ENCODE results near the gene UTP25. TPM values are rescaled to one million over a fixed set of nuclear protein-coding genes. Genes with fewer than 3 reads are reported as not detected.
"Not testable (repeated sequence)": the region's sequence is repeated elsewhere in the genome, so short reads cannot be mapped to it uniquely, and the experiment has no call there.

UTP25 gene
- total RNA-seq, 2 experiments from 2014 or later = 8.9 to 9.5 TPM

GRCh38 chr1:209789245-209789644 lies 38.5 kb upstream of the UTP25 start:
- TF ChIP-seq CTCF (IDR thresholded peaks at IDR 0.05) = no peak
- POLR2A ChIA-PET = no interaction called here
- Mint-ChIP-seq H3K4me1 (ENCODE audit: low read depth) (peaks cover 12% of the 10 kb centered on the region), H3K27ac (no peak overlapping the region), H3K9me3 (peaks cover 1% of the 10 kb centered on the region), H3K27me3 (peaks cover 4% of the 10 kb centered on the region), H3K4me3 (no peak overlapping the region), H3K36me3 (ENCODE audit: low read depth) (peaks cover 9% of the 10 kb centered on the region)
- intact Hi-C loops (cut with micrococcal nuclease) = no loop called here
- CTCF ChIA-PET = no interaction called here
- DNase-seq = no peak
- ATAC-seq = no peak

GRCh38 chr1:209790286-209791193 lies 37.2 kb upstream of the UTP25 start:
- CTCF ChIA-PET = interaction anchor here (0.6 to 3.8 kb wide), 4 partner anchors 27 to 42 kb away, joined by 3 to 23 read pairs (median 3); no protein-coding TSS in a partner anchor
- Mint-ChIP-seq H3K4me1 (ENCODE audit: low read depth) (peaks cover 3% of the 10 kb centered on the region), H3K27ac (no peak overlapping the region), H3K36me3 (ENCODE audit: low read depth) (no peaks in the 10 kb centered on the region), H3K27me3 (peaks cover 6% of the 10 kb centered on the region), H3K4me3 (no peak overlapping the region), H3K9me3 (peaks cover 1% of the 10 kb centered on the region)
- TF ChIP-seq CTCF (IDR thresholded peaks at IDR 0.05) = no peak
- no peak for ATAC-seq
- intact Hi-C loops (cut with micrococcal nuclease) = no loop called here
- DNase-seq = no peak
- POLR2A ChIA-PET = no interaction called here

DNA sequence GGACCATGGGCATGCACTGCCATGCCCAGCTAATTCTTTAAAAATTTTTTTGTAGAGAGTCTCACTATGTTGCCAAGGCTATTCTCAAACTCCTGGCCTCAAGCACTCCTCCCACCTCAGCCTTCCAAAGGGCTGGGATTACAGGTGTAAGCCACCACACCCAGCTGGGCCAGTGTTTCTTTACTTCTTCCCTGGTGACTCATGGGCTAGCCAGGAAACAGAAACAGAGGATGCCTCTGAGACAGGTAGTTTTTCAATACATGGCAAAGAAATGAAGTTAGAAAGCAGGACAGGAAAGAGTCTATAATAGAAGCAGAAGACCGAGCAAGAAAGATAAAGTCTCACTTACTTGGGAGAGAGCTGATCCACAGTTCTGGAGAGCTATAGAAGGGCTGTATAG lies 35.9 kb upstream of the UTP25 start:
- intact Hi-C loops (cut with micrococcal nuclease) = no loop called here
- DNase-seq (no peak), ATAC-seq (no peak)
- CTCF ChIA-PET = interaction anchor here (1.4 to 3.8 kb wide), 2 partner anchors 31 to 44 kb away, joined by 3 to 23 read pairs; no protein-coding TSS in a partner anchor
- peaks cover 2% of the 10 kb centered on the region for H3K4me1 Mint-ChIP-seq (ENCODE audit: low read depth)
- H3K4me3 Mint-ChIP-seq = no peak overlapping the region
- POLR2A ChIA-PET = interaction anchor here (0.6 to 1.1 kb wide), 2 partner anchors 17 to 22 kb away, joined by 3 read pairs; no protein-coding TSS in a partner anchor
- no peak overlapping the region for H3K27ac Mint-ChIP-seq
- H3K36me3 Mint-ChIP-seq (ENCODE audit: low read depth) = no peaks in the 10 kb centered on the region
- peaks cover 6% of the 10 kb centered on the region for H3K27me3 Mint-ChIP-seq
- TF ChIP-seq CTCF (IDR thresholded peaks at IDR 0.05) = no peak
- H3K9me3 Mint-ChIP-seq = peaks cover 1% of the 10 kb centered on the region

DNA sequence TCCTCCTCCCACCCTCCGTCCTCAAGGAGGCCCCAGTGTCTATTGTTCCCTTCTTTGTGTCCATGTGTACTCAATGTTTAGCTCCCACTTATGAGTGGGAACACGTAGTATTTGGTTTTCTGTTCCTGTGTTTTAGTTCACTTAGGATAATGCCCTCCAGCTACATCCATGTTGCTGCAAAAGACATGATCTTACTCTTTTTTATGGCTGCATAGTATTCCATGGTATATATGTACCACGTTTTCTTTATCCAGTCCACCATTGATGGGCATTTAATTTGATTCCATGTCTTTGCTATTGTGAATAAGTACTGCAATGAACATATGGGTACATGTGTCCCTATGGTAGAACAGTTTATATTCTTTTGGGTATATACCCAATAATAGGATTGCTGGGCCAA lies 34.1 kb upstream of the UTP25 start:
- intact Hi-C loops (cut with micrococcal nuclease); H3K27me3 Mint-ChIP-seq; H3K4me3 Mint-ChIP-seq; H3K36me3 Mint-ChIP-seq (ENCODE audit: low read depth); H3K9me3 Mint-ChIP-seq; DNase-seq; POLR2A ChIA-PET; ATAC-seq; H3K4me1 Mint-ChIP-seq (ENCODE audit: low read depth); H3K27ac Mint-ChIP-seq: not testable (repeated sequence)
- CTCF ChIA-PET = interaction anchor here (1.2 to 3.8 kb wide), 2 partner anchors 9 to 30 kb away, joined by 3 to 23 read pairs; partner anchors contain the start of gene C1orf74

DNA sequence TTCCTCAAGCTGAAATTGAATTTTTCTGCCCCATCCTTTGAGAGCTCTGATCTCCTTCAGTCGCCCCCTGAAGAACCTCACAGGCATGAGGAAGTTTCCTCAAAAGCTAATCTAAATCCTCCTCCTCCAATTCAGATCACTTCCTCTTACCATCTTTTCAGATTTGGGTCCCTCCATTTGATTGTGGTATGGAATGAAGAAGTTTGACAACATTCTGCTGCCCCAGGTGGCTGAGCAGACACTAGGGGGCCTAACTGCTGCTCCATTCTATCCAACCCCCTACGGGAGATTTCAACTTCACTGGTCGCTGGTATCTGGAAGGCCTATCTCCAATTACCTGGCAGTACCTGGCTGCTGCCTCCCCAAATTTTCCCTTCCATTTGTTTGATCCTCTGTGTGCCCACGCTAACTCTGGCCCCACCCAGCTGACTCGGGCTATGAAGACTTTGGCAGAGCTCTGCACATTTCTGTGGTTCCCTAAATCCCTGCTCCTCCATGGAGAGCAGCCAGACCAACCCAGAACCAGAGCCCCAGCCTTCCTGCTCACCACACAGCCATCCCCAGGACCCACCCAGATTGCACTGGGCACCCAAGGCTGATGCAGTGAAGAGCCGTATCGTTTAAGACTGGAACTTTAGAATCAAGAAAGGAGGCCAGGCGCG lies 29.7 kb upstream of the UTP25 start:
- H3K36me3 Mint-ChIP-seq (ENCODE audit: low read depth) = no peaks in the 10 kb centered on the region
- no peak for TF ChIP-seq CTCF (IDR thresholded peaks at IDR 0.05)
- H3K27me3 Mint-ChIP-seq = peaks cover 4% of the 10 kb centered on the region
- H3K9me3 Mint-ChIP-seq = peaks cover 1% of the 10 kb centered on the region
- ATAC-seq (no peak), DNase-seq (no peak)
- H3K27ac Mint-ChIP-seq = no peak overlapping the region
- H3K4me1 Mint-ChIP-seq (ENCODE audit: low read depth) = no peaks in the 10 kb centered on the region
- no peak overlapping the region for H3K4me3 Mint-ChIP-seq
- intact Hi-C loops (cut with micrococcal nuclease) = no loop called here
- ChIA-PET POLR2A (no interaction called here), CTCF (interaction anchor here (0.7 to 1.8 kb wide), 6 partner anchors 10 to 25 kb away, joined by 3 to 6 read pairs (median 3); no protein-coding TSS in a partner anchor)

Data from activated CD8-positive, alpha-beta T cell treated with anti-CD3 and anti-CD28 coated beads for 36 hours (primary cell).